ENCODE data around the gene KCNK3. TPM values are rescaled to one million over a fixed set of nuclear protein-coding genes. Genes with fewer than 3 reads are reported as not detected.

KCNK3 gene
- total RNA-seq, 3 donors from 2014 or later (not counting 1 experiment from before 2014, with no cell fraction given), result not detected

DNA sequence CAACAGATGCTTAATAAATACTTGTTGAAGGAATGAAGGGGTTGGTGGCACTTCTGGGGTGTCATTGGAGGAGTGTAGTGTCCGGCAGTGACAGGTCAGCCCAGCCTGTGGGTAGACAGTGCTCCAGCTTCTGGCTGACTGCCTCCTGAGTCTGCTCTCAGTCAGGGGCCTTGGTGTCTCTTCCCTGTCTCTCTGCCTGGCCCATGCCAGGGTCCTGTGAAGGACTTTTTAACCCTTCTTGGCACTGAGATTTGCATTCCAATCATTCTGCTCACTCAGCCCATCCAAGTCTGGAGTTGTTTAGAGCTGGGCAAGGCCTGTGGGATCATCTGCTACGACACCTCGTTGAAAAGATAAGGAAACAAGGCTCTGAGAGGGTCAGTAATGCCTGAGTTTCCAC is 1.4 kb upstream of the KCNK3 start:
- Histone ChIP-seq H3K27ac (ENCODE audit: low read length) (no peak overlapping the region), H3K9me3 (ENCODE audit: control insufficient read depth, insufficient read depth, low read length) (no peaks in the 10 kb centered on the region), H3K27me3 (ENCODE audit: control insufficient read depth, insufficient read depth, low read length) (peaks cover 33% of the 10 kb centered on the region), H3K4me1 (ENCODE audit: control insufficient read depth, insufficient read depth, low read length) (peaks cover 7% of the 10 kb centered on the region), H3K36me3 (ENCODE audit: control insufficient read depth, insufficient read depth, low read length) (no peaks in the 10 kb centered on the region), H3K4me3 (ENCODE audit: low read length) (no peak overlapping the region)
- no peak overlapping the region for H3K4me3 Mint-ChIP-seq
- no peak for DNase-seq
- no peak overlapping the region for H3K27ac Mint-ChIP-seq
- WGBS (ENCODE audit: insufficient coverage), result 48% methylated on average over 3 of the region's 3 CpGs
- intact Hi-C loops (cut with micrococcal nuclease), result no loop called here
- no peaks in the 10 kb centered on the region for H3K9me3 Mint-ChIP-seq
- peaks cover 58 to 75% of the 10 kb centered on the region in 2 donors for H3K27me3 Mint-ChIP-seq (ENCODE audit: low read depth in 2 of 2)
- H3K36me3 Mint-ChIP-seq, result no peaks in the 10 kb centered on the region
- no peak for ATAC-seq
- peaks cover 5 to 12% of the 10 kb centered on the region in 2 donors for H3K4me1 Mint-ChIP-seq
- no peak for TF ChIP-seq CTCF (IDR thresholded peaks at IDR 0.05)

DNA sequence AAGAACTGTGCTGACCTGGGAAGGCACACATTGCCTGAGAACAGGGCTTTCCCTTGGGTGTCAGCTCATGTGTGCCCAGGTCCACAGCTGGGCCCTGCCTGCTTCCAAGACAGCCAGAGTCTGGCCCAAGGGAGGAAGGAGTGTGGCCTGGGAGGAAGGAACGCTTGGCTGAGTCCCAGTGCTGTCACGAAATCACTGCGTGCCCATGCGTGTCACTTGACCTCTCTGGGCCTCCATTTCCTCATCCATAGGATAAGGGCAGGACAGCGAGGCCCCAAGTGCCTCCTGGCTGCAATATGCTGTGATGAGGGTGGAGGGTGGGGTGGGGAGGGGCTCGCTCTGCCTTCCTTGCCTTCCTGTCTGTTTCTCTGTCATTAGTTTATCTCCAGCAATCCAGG is 642 bp upstream of the KCNK3 start:
- no peak overlapping the region for H3K4me3 ChIP-seq (ENCODE audit: low read length)
- TF ChIP-seq CTCF (IDR thresholded peaks at IDR 0.05), result no peak
- intact Hi-C loops (cut with micrococcal nuclease), result no loop called here
- Mint-ChIP-seq H3K36me3 (no peaks in the 10 kb centered on the region), H3K27ac (no peak overlapping the region), H3K27me3 (ENCODE audit: low read depth in 2 of 2) (peaks cover 55 to 73% of the 10 kb centered on the region in 2 donors), H3K4me3 (peak overlapping the region; percentile 13), H3K4me1 (peaks cover under 1 to 12% of the 10 kb centered on the region in 2 donors), H3K9me3 (no peaks in the 10 kb centered on the region)
- DNase-seq, result no peak
- ATAC-seq, result no peak
- peaks cover 36% of the 10 kb centered on the region for H3K27me3 ChIP-seq (ENCODE audit: control insufficient read depth, insufficient read depth, low read length)
- no peak overlapping the region for H3K27ac ChIP-seq (ENCODE audit: low read length)
- no peaks in the 10 kb centered on the region for H3K36me3 ChIP-seq (ENCODE audit: control insufficient read depth, insufficient read depth, low read length)
- 49% methylated on average over 6 of the region's 6 CpGs for WGBS (ENCODE audit: insufficient coverage)
- H3K9me3 ChIP-seq (ENCODE audit: control insufficient read depth, insufficient read depth, low read length), result no peaks in the 10 kb centered on the region
- H3K4me1 ChIP-seq (ENCODE audit: control insufficient read depth, insufficient read depth, low read length), result peaks cover 7% of the 10 kb centered on the region

DNA sequence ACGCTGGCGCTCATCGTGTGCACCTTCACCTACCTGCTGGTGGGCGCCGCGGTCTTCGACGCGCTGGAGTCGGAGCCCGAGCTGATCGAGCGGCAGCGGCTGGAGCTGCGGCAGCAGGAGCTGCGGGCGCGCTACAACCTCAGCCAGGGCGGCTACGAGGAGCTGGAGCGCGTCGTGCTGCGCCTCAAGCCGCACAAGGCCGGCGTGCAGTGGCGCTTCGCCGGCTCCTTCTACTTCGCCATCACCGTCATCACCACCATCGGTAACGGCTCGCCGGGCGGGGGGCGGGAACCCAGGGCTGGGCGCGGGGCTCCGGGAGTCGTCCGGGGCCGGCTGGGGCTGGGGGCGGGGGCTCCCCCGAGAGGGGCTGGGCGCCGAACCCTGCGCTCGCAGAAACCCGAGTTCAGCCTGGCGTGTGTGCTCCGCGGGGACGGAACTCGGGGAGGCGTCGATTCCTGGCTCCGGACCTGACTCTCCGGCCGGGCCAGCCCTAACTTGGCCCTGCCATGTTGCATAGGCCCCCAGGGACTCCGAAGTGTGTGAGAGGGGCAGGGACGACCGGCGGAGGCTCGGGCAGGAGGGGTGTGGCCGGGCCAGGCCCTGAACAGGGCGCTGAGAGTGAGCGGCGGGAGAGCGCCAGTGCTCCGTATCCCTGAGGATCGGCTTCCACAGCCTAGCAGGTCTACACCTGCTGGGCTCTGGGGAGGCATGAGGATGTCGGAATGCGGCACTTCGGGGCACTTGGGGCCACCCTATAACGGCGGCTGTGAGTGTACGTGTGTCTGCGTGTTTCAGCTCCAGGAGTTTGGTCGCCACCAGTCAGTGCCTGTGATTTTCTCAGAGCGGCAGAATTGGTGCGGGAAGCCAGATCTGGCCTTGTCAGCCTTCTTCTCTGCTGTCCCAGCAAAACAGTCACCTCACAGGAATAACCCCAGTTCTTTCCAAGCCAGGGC is 651 bp downstream of the KCNK3 start:
- Mint-ChIP-seq H3K36me3 (no peaks in the 10 kb centered on the region), H3K27ac (no peak overlapping the region), H3K4me3 (no peak overlapping the region), H3K4me1 (peaks cover 0 to 12% of the 10 kb centered on the region in 2 donors), H3K27me3 (ENCODE audit: low read depth in 2 of 2) (peaks cover 59 to 70% of the 10 kb centered on the region in 2 donors), H3K9me3 (no peaks in the 10 kb centered on the region)
- intact Hi-C loops (cut with micrococcal nuclease), result no loop called here
- Histone ChIP-seq H3K27me3 (ENCODE audit: control insufficient read depth, insufficient read depth, low read length) (peaks cover 36% of the 10 kb centered on the region), H3K4me1 (ENCODE audit: control insufficient read depth, insufficient read depth, low read length) (peaks cover 7% of the 10 kb centered on the region), H3K9me3 (ENCODE audit: control insufficient read depth, insufficient read depth, low read length) (no peaks in the 10 kb centered on the region), H3K4me3 (ENCODE audit: low read length) (no peak overlapping the region), H3K27ac (ENCODE audit: low read length) (no peak overlapping the region), H3K36me3 (ENCODE audit: control insufficient read depth, insufficient read depth, low read length) (no peaks in the 10 kb centered on the region)
- 7% methylated on average over 83 of the region's 83 CpGs for WGBS (ENCODE audit: insufficient coverage)
- no peak for TF ChIP-seq CTCF (IDR thresholded peaks at IDR 0.05)
- ATAC-seq (peak; percentile 18 to 52 (median 37)), DNase-seq (no peak)
